ENCODE measurements around the gene RASGEF1C. TPM values are rescaled to one million over a fixed set of nuclear protein-coding genes. Genes with fewer than 3 reads are reported as not detected.

RASGEF1C gene
- total RNA-seq, 1 donor from 2014 or later, result 0.26 TPM

DNA sequence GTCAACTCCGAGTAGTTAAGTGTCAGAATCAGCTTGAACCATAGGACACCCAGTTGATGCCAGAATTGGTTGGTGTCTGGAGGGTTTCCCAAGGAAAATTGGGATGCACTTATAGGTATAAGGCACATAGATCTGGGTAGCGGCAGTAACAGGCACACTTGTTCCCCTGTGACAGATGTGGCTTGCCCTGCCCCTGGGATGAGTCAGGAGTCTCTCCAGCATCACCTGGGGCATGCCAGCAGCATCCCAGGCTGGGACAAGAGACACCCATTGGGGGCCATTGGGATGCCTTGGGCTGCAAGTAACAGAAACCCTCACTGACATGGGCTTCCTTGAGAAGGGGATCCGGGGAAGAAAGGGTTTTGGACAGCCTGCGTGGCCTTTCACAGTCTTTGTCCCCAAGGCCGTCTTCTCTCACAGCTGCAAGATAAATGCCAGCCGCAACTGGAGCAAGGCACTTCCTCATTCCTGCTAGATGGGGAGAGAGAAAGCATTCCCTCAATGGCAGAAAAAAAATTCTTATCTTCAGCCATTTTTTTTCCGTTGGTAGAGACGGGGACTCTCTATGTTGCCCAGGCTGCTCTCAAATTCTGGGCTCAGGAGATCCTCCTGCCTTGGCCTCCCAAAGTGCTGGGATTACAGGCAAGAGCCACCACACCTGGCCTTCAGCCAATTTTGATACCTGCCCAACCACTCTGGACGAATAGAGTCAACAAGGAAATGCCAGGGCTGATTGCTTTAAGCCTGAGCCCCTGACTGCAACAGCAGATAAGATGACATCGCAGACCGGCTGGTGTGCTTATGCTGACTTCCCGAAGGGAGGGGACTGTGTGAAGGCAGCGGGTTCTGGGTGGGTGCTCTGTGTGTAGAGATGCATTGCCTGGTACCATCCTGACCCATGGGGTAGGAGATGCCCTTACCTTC lies 124.1 kb downstream of the RASGEF1C start:
- Histone ChIP-seq H3K4me3 (no peak overlapping the region), H3K4me1 (peaks cover 44% of the 10 kb centered on the region), H3F3A (ENCODE audit: low read depth) (peaks cover 63% of the 10 kb centered on the region), H3K27ac (peak overlapping the region; percentile 99), H3K9me3 (ENCODE audit: low read depth) (no peaks in the 10 kb centered on the region), H2AFZ (replicated peaks) (no peak overlapping the region), H3K27me3 (no peaks in the 10 kb centered on the region), H4K20me1 (ENCODE audit: low read depth) (no peaks in the 10 kb centered on the region), H3K9ac (no peak overlapping the region), H3K79me2 (ENCODE audit: low read depth) (no peaks in the 10 kb centered on the region), H3K4me2 (peak overlapping the region; percentile 63), H3K36me3 (no peaks in the 10 kb centered on the region)
- H3K4me3 Mint-ChIP-seq, result no peak overlapping the region
- DNase-seq (ENCODE audit: low spot score), result peak; percentile 36
- peak overlapping the region; percentile 100 for H3K27ac Mint-ChIP-seq
- H3K9me3 Mint-ChIP-seq, result peaks cover 22% of the 10 kb centered on the region
- H3K27me3 Mint-ChIP-seq (ENCODE audit: insufficient read depth, low read depth), result peaks cover 8% of the 10 kb centered on the region
- TF ChIP-seq EZH2phosphoT487 (IDR thresholded peaks at IDR 0.05) (no peak), EZH2 (IDR thresholded peaks at IDR 0.05) (no peak)
- TF ChIP-seq, protein P1, sequence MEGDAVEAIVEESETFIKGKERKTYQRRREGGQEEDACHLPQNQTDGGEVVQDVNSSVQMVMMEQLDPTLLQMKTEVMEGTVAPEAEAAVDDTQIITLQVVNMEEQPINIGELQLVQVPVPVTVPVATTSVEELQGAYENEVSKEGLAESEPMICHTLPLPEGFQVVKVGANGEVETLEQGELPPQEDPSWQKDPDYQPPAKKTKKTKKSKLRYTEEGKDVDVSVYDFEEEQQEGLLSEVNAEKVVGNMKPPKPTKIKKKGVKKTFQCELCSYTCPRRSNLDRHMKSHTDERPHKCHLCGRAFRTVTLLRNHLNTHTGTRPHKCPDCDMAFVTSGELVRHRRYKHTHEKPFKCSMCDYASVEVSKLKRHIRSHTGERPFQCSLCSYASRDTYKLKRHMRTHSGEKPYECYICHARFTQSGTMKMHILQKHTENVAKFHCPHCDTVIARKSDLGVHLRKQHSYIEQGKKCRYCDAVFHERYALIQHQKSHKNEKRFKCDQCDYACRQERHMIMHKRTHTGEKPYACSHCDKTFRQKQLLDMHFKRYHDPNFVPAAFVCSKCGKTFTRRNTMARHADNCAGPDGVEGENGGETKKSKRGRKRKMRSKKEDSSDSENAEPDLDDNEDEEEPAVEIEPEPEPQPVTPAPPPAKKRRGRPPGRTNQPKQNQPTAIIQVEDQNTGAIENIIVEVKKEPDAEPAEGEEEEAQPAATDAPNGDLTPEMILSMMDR (IDR thresholded peaks at IDR 0.05), result no peak
- H3K36me3 Mint-ChIP-seq, result peaks cover 2% of the 10 kb centered on the region
- H3K4me1 Mint-ChIP-seq, result peaks cover 50% of the 10 kb centered on the region

DNA sequence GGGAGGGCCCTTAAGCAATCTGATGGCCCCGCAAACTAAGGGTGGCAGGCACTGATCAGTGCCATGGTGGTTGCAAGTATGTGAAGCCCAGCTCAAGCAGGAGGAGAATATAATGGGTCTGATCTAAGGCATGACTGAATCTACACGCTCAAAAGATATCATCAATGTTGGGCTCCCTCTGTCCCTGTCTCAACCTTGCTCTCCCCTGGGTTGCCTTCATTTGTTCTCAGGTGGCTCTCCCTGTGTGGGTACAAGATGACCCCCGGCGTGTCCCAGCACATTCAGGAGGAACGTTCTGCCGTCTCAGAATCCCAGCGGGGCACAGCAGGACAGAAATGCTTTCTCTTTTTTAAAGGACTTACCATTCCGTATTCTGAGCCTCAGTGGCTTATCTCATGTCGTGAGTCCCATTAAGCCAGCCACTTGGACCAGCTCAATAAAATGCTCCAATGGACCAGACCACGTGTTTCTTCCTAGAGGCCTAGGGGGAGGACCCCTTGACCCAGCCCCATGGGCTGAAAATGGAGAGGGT lies 125.4 kb downstream of the RASGEF1C start:
- H3K4me2 ChIP-seq, result peak overlapping the region; percentile 61
- peak overlapping the region; percentile 15 for H3K9ac ChIP-seq
- Mint-ChIP-seq H3K4me1 (peaks cover 50% of the 10 kb centered on the region), H3K4me3 (peak overlapping the region; percentile 77), H3K27me3 (ENCODE audit: insufficient read depth, low read depth) (peaks cover 10% of the 10 kb centered on the region), H3K9me3 (peaks cover 30% of the 10 kb centered on the region), H3K27ac (peak overlapping the region; percentile 100), H3K36me3 (peaks cover 6% of the 10 kb centered on the region)
- H2AFZ ChIP-seq (replicated peaks), result no peak overlapping the region
- H3F3A ChIP-seq (ENCODE audit: low read depth), result peaks cover 53% of the 10 kb centered on the region
- H3K79me2 ChIP-seq (ENCODE audit: low read depth), result no peaks in the 10 kb centered on the region
- no peaks in the 10 kb centered on the region for H3K36me3 ChIP-seq
- no peak overlapping the region for H3K4me3 ChIP-seq
- TF ChIP-seq, protein P1 (IDR thresholded peaks at IDR 0.05), result no peak
- TF ChIP-seq EZH2phosphoT487 (IDR thresholded peaks at IDR 0.05), result no peak
- no peak for TF ChIP-seq EZH2 (IDR thresholded peaks at IDR 0.05)
- peak overlapping the region; percentile 99 for H3K27ac ChIP-seq
- H3K4me1 ChIP-seq, result peaks cover 44% of the 10 kb centered on the region
- H4K20me1 ChIP-seq (ENCODE audit: low read depth), result no peaks in the 10 kb centered on the region
- no peaks in the 10 kb centered on the region for H3K27me3 ChIP-seq
- peak; percentile 50 for DNase-seq (ENCODE audit: low spot score)
- H3K9me3 ChIP-seq (ENCODE audit: low read depth), result no peaks in the 10 kb centered on the region

DNA sequence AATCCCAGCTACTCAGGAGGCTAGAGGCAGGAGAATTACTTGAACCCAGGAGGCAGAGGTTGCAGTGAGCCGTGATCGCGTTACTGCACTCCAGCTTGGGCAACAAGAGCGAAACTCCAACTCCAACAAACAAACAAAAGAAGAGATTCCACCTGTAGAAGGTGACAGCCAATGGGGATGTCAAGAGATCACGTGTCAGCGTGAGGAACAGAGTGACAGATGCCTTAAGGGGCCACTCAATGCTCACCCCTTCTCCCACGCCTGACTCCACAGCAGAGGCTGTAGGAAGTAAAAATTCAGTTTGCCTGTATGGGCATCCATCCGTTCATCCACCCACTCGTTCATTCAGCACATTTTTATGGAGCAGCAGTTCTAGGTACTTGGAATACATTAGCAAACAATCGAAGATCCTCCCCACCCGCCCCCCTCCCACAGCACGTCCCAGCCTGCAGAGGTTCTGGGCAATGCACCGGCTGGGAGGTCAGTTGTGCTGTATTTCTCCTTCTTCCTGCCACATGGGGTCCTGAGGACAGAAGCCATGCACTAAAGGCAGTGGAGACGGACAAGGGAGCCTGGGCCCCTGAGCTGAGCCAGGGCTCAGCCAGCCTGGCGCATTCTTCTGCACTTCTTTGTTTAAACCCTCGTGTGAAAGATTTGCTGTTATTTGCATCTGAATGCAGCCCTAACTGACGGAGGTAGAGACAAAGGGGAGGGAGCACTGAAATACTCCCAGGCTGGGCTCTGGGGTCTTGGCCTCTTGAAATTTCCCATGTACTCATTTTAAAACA lies 126.2 kb downstream of the RASGEF1C start:
- Histone ChIP-seq H3K4me3 (no peak overlapping the region), H2AFZ (replicated peaks) (no peak overlapping the region), H3K9ac (peak overlapping the region; percentile 15), H3K79me2 (ENCODE audit: low read depth) (no peaks in the 10 kb centered on the region), H3K27me3 (no peaks in the 10 kb centered on the region), H4K20me1 (ENCODE audit: low read depth) (no peaks in the 10 kb centered on the region), H3K27ac (peak overlapping the region; percentile 99), H3K4me2 (peak overlapping the region; percentile 61), H3K36me3 (no peaks in the 10 kb centered on the region), H3K4me1 (peaks cover 44% of the 10 kb centered on the region), H3F3A (ENCODE audit: low read depth) (peaks cover 51% of the 10 kb centered on the region), H3K9me3 (ENCODE audit: low read depth) (no peaks in the 10 kb centered on the region)
- TF ChIP-seq EZH2 (IDR thresholded peaks at IDR 0.05), result no peak
- TF ChIP-seq, protein P1 (IDR thresholded peaks at IDR 0.05), result peak; percentile 7
- no peak for TF ChIP-seq EZH2phosphoT487 (IDR thresholded peaks at IDR 0.05)
- DNase-seq (ENCODE audit: low spot score), result peak; percentile 95
- Mint-ChIP-seq H3K4me1 (peaks cover 48% of the 10 kb centered on the region), H3K27ac (peak overlapping the region; percentile 100), H3K27me3 (ENCODE audit: insufficient read depth, low read depth) (peaks cover 10% of the 10 kb centered on the region), H3K4me3 (peak overlapping the region; percentile 77), H3K9me3 (peaks cover 37% of the 10 kb centered on the region), H3K36me3 (peaks cover 6% of the 10 kb centered on the region)
